Measurements from ENCODE around the gene CDH22.

CDH22 gene

GRCh38 chr20:46134716-46135115, 173.6 kb downstream of the CDH22 start:
- Histone ChIP-seq H3K27ac (ENCODE audit: poor library complexity, severe bottlenecking) (no peak overlapping the region), H3K36me3 (ENCODE audit: low read depth) (no peaks in the 10 kb centered on the region), H3K27me3 (ENCODE audit: insufficient read depth, poor library complexity, severe bottlenecking) (no peaks in the 10 kb centered on the region), H3K9me3 (ENCODE audit: severe bottlenecking) (no peaks in the 10 kb centered on the region), H3K4me3 (ENCODE audit: severe bottlenecking) (no peak overlapping the region), H3K4me1 (ENCODE audit: insufficient read depth, poor library complexity, severe bottlenecking) (peaks cover 4% of the 10 kb centered on the region)
- DNase-seq (ENCODE audit: low spot score) (no peak), ATAC-seq (ENCODE audit: low read depth) (no peak)
- TF ChIP-seq CTCF (IDR thresholded peaks at IDR 0.05; ENCODE audit: poor library complexity, severe bottlenecking), result no peak

- no peak for TF ChIP-seq CTCF (IDR thresholded peaks at IDR 0.05; ENCODE audit: poor library complexity, severe bottlenecking)
- H3K9me3 ChIP-seq (ENCODE audit: severe bottlenecking), result no peaks in the 10 kb centered on the region
- no peaks in the 10 kb centered on the region for H3K27me3 ChIP-seq (ENCODE audit: insufficient read depth, poor library complexity, severe bottlenecking)
- no peaks in the 10 kb centered on the region for H3K4me1 ChIP-seq (ENCODE audit: insufficient read depth, poor library complexity, severe bottlenecking)
- no peak overlapping the region for H3K27ac ChIP-seq (ENCODE audit: poor library complexity, severe bottlenecking)
- no peak overlapping the region for H3K4me3 ChIP-seq (ENCODE audit: severe bottlenecking)
- ATAC-seq (ENCODE audit: low read depth) (no peak), DNase-seq (ENCODE audit: low spot score) (peak; percentile 73)
- H3K36me3 ChIP-seq (ENCODE audit: low read depth), result no peaks in the 10 kb centered on the region
Observed at GRCh38 chr20:46133886-46134654, 174.2 kb downstream of the CDH22 start.

GRCh38 chr20:46132705-46133120, 175.6 kb downstream of the CDH22 start:
- H3K4me3 ChIP-seq (ENCODE audit: severe bottlenecking), result no peak overlapping the region
- no peak overlapping the region for H3K27ac ChIP-seq (ENCODE audit: poor library complexity, severe bottlenecking)
- H3K4me1 ChIP-seq (ENCODE audit: insufficient read depth, poor library complexity, severe bottlenecking), result no peaks in the 10 kb centered on the region
- no peaks in the 10 kb centered on the region for H3K9me3 ChIP-seq (ENCODE audit: severe bottlenecking)
- peak; percentile 100 for TF ChIP-seq CTCF (IDR thresholded peaks at IDR 0.05; ENCODE audit: poor library complexity, severe bottlenecking)
- ATAC-seq (ENCODE audit: low read depth) (peak; percentile 88), DNase-seq (ENCODE audit: low spot score) (peak; percentile 93)
- no peaks in the 10 kb centered on the region for H3K27me3 ChIP-seq (ENCODE audit: insufficient read depth, poor library complexity, severe bottlenecking)
- H3K36me3 ChIP-seq (ENCODE audit: low read depth), result no peaks in the 10 kb centered on the region

GRCh38 chr20:46131396-46131795, 176.9 kb downstream of the CDH22 start:
- TF ChIP-seq CTCF (IDR thresholded peaks at IDR 0.05; ENCODE audit: poor library complexity, severe bottlenecking), result no peak
- H3K9me3 ChIP-seq (ENCODE audit: severe bottlenecking), result no peaks in the 10 kb centered on the region
- H3K27ac ChIP-seq (ENCODE audit: poor library complexity, severe bottlenecking), result no peak overlapping the region

GRCh38 chr20:46130534-46130933, 177.8 kb downstream of the CDH22 start:
- Histone ChIP-seq H3K27ac (ENCODE audit: poor library complexity, severe bottlenecking) (no peak overlapping the region), H3K9me3 (ENCODE audit: severe bottlenecking) (no peaks in the 10 kb centered on the region), H3K4me3 (ENCODE audit: severe bottlenecking) (no peak overlapping the region), H3K4me1 (ENCODE audit: insufficient read depth, poor library complexity, severe bottlenecking) (no peaks in the 10 kb centered on the region), H3K27me3 (ENCODE audit: insufficient read depth, poor library complexity, severe bottlenecking) (no peaks in the 10 kb centered on the region), H3K36me3 (ENCODE audit: low read depth) (peaks cover 8% of the 10 kb centered on the region; the same call in 1 of the 2 replicates)
- ATAC-seq (ENCODE audit: low read depth) (no peak), DNase-seq (ENCODE audit: low spot score) (peak; percentile 77)
- TF ChIP-seq CTCF (IDR thresholded peaks at IDR 0.05; ENCODE audit: poor library complexity, severe bottlenecking), result no peak

More at GRCh38 chr20:46131396-46131795, 176.9 kb downstream of the CDH22 start:
- Histone ChIP-seq H3K27me3 (ENCODE audit: insufficient read depth, poor library complexity, severe bottlenecking) (no peaks in the 10 kb centered on the region), H3K4me3 (ENCODE audit: severe bottlenecking) (no peak overlapping the region), H3K36me3 (ENCODE audit: low read depth) (peaks cover 5% of the 10 kb centered on the region; the same call in 1 of the 2 replicates), H3K4me1 (ENCODE audit: insufficient read depth, poor library complexity, severe bottlenecking) (no peaks in the 10 kb centered on the region)
- DNase-seq (ENCODE audit: low spot score) (no peak), ATAC-seq (ENCODE audit: low read depth) (no peak)
